ENCODE results near the gene TMEM87B.

Gene TMEM87B

GRCh38 chr2:112053917-112054846 is 887 bp upstream of the TMEM87B start:
- TF ChIP-seq CTCF (IDR thresholded peaks at IDR 0.05; ENCODE audit: low read depth, low read length), result no peak
- DNase-seq (ENCODE audit: low read depth in 2 of 2), result peak; percentile 96 to 98
- peak overlapping the region; percentile 68 to 84 for H3K4me3 ChIP-seq (replicated peaks in 1 of 2; ENCODE audit: low read depth in 2 of 2, low read length in 2 of 2)

- TF ChIP-seq CTCF (IDR thresholded peaks at IDR 0.05; ENCODE audit: low read depth, low read length), result no peak
- peak; percentile 88 to 97 for DNase-seq (ENCODE audit: low read depth in 2 of 2)
Observed at GRCh38 chr2:112055730-112056625, 909 bp downstream of the TMEM87B start.

GRCh38 chr2:112056626-112056987 is 1.5 kb downstream of the TMEM87B start:
- DNase-seq (ENCODE audit: low read depth in 2 of 2), result no peak
- peak overlapping the region; percentile 92 for H3K4me3 ChIP-seq (replicated peaks in 1 of 2; ENCODE audit: low read depth in 2 of 2, low read length in 2 of 2)
- TF ChIP-seq CTCF (IDR thresholded peaks at IDR 0.05; ENCODE audit: low read depth, low read length), result no peak

More at GRCh38 chr2:112055730-112056625, 909 bp downstream of the TMEM87B start:
- H3K4me3 ChIP-seq (replicated peaks in 1 of 2; ENCODE audit: low read depth in 2 of 2, low read length in 2 of 2), result peak overlapping the region; percentile 92

GRCh38 chr2:112059671-112060070 is 4.6 kb downstream of the TMEM87B start:
- no peak overlapping the region for H3K4me3 ChIP-seq (replicated peaks in 1 of 2; ENCODE audit: low read depth in 2 of 2, low read length in 2 of 2)
- no peak for TF ChIP-seq CTCF (IDR thresholded peaks at IDR 0.05; ENCODE audit: low read depth, low read length)
- no peak for DNase-seq (ENCODE audit: low read depth in 2 of 2)

- H3K4me3 ChIP-seq (replicated peaks in 1 of 2; ENCODE audit: low read depth in 2 of 2, low read length in 2 of 2), result no peak overlapping the region
- TF ChIP-seq CTCF (IDR thresholded peaks at IDR 0.05; ENCODE audit: low read depth, low read length), result no peak
- no peak for DNase-seq (ENCODE audit: low read depth in 2 of 2)
Observed at GRCh38 chr2:112061299-112061698, 6.2 kb downstream of the TMEM87B start.

- TF ChIP-seq CTCF (IDR thresholded peaks at IDR 0.05; ENCODE audit: low read depth, low read length), result no peak
- no peak overlapping the region for H3K4me3 ChIP-seq (replicated peaks in 1 of 2; ENCODE audit: low read depth in 2 of 2, low read length in 2 of 2)
- no peak for DNase-seq (ENCODE audit: low read depth in 2 of 2)
Observed at GRCh38 chr2:112061840-112062239, 6.8 kb downstream of the TMEM87B start.

Data from cardiac fibroblast (primary cell).